ENCODE results near the gene KAZN.

DNA sequence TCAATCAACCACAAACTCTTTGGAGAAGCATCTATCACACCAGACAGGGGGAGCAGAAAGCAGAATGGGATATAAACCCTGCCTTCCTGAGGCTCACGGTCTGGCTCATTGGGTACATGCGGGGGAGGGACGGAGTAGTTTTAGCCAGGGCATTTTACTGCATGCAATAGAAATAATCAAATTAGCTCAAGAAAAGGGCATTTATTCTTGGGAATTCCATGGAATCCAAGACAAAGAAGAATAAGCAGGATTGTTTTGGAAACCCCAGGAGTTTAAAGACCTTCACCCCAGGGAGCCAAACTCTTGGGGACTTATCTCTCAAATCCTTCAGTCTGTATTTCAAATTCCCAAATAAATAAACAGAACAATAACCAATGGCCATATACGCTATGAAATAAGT lies 5.2 kb upstream of the KAZN start:
- TF ChIP-seq POLR2A (IDR thresholded peaks at IDR 0.05), result no peak
- TF ChIP-seq, protein P1, sequence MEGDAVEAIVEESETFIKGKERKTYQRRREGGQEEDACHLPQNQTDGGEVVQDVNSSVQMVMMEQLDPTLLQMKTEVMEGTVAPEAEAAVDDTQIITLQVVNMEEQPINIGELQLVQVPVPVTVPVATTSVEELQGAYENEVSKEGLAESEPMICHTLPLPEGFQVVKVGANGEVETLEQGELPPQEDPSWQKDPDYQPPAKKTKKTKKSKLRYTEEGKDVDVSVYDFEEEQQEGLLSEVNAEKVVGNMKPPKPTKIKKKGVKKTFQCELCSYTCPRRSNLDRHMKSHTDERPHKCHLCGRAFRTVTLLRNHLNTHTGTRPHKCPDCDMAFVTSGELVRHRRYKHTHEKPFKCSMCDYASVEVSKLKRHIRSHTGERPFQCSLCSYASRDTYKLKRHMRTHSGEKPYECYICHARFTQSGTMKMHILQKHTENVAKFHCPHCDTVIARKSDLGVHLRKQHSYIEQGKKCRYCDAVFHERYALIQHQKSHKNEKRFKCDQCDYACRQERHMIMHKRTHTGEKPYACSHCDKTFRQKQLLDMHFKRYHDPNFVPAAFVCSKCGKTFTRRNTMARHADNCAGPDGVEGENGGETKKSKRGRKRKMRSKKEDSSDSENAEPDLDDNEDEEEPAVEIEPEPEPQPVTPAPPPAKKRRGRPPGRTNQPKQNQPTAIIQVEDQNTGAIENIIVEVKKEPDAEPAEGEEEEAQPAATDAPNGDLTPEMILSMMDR (IDR thresholded peaks at IDR 0.05), result no peak
